Osteocyte (in vitro differentiated cells): ENCODE measurements around the gene CRACR2A. TPM values are rescaled to one million over a fixed set of nuclear protein-coding genes. Genes with fewer than 3 reads are reported as not detected.

ENCODE experiments used
- DNase-seq: peaks from one replicate; pipeline ENCODE4 v3.0.0; 2021; ENCODE audit warnings: mixed read lengths; ENCODE audit not compliant: unreplicated experiment; ENCODE audit errors: extremely low spot score
- H3K27ac Mint-ChIP-seq: one replicate; pipeline ENCODE4 v1.8.0; 2021; ENCODE audit warnings: mild to moderate bottlenecking, mixed read lengths; ENCODE audit not compliant: unreplicated experiment
- H3K27me3 Mint-ChIP-seq: one replicate; pipeline ENCODE4 v1.8.0; 2021; ENCODE audit warnings: mixed read lengths; ENCODE audit not compliant: unreplicated experiment
- H3K36me3 Mint-ChIP-seq: one replicate; pipeline ENCODE4 v1.8.0; 2021; ENCODE audit warnings: mixed read lengths; ENCODE audit not compliant: unreplicated experiment
- H3K4me1 Mint-ChIP-seq: one replicate; pipeline ENCODE4 v1.8.0; 2021; ENCODE audit warnings: mixed read lengths; ENCODE audit not compliant: unreplicated experiment
- H3K4me3 Mint-ChIP-seq: one replicate; pipeline ENCODE4 v1.8.0; 2021; ENCODE audit warnings: mild to moderate bottlenecking, moderate library complexity, mixed read lengths; ENCODE audit not compliant: unreplicated experiment
- H3K9me3 Mint-ChIP-seq: one replicate; pipeline ENCODE4 v1.8.0; 2021; ENCODE audit warnings: mixed read lengths; ENCODE audit not compliant: unreplicated experiment
- total RNA-seq: library from RNA; stranded (reverse); gene quantifications from 2 replicates; pipeline ENCODE4 v1.2.1, GENCODE V29; 2021
- TF ChIP-seq, protein P1 (sequence below): fragments of 200-600 bp; sonication (generic); IDR thresholded peaks from 2 replicates; pipeline ENCODE4 v1.5.0; 2021; ENCODE audit warnings: antibody characterized with exemption, mild to moderate bottlenecking, moderate library complexity

Gene CRACR2A
- total RNA-seq, 1 donor from 2014 or later, result 0.13 TPM

DNA sequence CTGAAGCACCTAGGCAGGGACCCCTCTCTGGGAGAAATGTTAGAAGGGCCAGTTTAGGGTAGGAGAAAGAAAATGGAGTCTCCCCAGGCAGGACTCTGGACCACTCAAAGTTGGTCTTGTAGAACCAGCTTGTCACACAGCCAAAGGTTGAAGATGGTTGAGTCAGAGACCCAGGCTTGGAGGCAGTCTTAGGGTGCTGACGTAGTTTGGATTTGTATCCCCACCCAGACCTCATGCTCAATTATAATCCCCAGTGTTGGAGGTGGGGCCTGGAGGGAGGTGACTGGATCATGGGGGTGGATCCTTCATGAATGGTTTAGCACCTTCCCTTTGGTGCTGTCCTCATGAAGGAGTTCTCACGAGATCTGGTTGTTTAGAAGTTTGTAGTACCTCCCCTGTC lies 121.2 kb downstream of the CRACR2A start:
- Mint-ChIP-seq H3K36me3 (no peaks in the 10 kb centered on the region), H3K9me3 (no peaks in the 10 kb centered on the region), H3K27me3 (no peaks in the 10 kb centered on the region)

DNA sequence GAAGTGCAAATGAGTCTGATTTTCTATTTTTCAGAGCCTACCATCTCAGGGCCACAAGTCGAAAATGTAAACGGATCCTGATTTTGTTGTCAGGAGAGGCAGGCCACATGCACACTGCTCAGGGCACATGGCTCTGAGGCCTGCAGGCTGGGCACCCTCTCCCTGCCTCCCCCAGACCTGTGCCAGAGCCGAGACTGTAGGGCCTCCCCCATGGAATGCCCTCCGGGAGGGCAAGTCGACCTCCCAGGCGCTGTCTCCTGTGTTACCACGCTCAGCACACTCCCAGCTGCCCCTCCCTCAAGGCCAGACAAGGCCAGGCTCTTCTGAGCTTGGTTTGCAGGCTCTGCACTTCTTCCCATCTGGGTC lies 121.7 kb downstream of the CRACR2A start:
- Mint-ChIP-seq H3K4me3 (no peak overlapping the region), H3K4me1 (no peaks in the 10 kb centered on the region), H3K27me3 (no peaks in the 10 kb centered on the region), H3K27ac (no peak overlapping the region), H3K9me3 (no peaks in the 10 kb centered on the region), H3K36me3 (no peaks in the 10 kb centered on the region)
- DNase-seq, result no peak
- TF ChIP-seq, protein P1, sequence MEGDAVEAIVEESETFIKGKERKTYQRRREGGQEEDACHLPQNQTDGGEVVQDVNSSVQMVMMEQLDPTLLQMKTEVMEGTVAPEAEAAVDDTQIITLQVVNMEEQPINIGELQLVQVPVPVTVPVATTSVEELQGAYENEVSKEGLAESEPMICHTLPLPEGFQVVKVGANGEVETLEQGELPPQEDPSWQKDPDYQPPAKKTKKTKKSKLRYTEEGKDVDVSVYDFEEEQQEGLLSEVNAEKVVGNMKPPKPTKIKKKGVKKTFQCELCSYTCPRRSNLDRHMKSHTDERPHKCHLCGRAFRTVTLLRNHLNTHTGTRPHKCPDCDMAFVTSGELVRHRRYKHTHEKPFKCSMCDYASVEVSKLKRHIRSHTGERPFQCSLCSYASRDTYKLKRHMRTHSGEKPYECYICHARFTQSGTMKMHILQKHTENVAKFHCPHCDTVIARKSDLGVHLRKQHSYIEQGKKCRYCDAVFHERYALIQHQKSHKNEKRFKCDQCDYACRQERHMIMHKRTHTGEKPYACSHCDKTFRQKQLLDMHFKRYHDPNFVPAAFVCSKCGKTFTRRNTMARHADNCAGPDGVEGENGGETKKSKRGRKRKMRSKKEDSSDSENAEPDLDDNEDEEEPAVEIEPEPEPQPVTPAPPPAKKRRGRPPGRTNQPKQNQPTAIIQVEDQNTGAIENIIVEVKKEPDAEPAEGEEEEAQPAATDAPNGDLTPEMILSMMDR, result no peak

More for the DNA sequence above, 121.2 kb downstream of the CRACR2A start:
- TF ChIP-seq, protein P1, result no peak
- DNase-seq, result no peak
- Mint-ChIP-seq H3K4me1 (no peaks in the 10 kb centered on the region), H3K4me3 (no peak overlapping the region), H3K27ac (no peak overlapping the region)

DNA sequence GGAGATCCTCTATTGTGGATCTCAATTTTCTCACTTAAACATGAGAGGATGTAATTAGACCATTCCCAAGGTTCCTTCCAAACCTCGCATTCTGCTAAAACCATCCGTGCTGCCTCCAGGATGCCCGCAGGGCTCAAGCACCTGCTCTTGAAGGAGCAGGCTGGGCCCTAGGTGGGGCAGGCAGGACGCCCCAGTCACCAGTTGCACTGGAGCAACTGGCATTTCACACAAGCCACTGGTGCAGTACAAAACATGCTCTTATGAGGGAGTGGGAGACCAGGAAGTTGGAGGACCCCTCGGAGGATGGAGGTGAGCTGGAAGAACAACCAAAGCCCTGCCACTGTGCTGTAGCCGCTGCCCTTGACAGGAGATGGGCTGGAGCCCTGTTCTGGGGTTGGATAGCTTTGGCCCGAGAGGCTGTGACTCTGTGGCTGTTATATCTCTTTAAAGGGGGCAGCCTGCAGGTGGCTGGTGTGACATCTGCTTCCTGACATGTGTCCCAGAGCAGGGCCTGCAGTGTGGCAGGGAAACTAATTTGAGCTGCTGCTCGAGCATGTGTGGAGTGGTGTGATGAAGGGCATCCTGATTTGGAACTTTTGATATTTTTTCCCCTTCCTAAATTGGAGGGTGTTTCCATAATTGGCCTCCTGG lies 122.2 kb downstream of the CRACR2A start:
- Mint-ChIP-seq H3K36me3 (no peaks in the 10 kb centered on the region), H3K9me3 (no peaks in the 10 kb centered on the region), H3K27ac (no peak overlapping the region), H3K4me3 (no peak overlapping the region), H3K4me1 (no peaks in the 10 kb centered on the region), H3K27me3 (no peaks in the 10 kb centered on the region)
- no peak for DNase-seq
- TF ChIP-seq, protein P1, result no peak

DNA sequence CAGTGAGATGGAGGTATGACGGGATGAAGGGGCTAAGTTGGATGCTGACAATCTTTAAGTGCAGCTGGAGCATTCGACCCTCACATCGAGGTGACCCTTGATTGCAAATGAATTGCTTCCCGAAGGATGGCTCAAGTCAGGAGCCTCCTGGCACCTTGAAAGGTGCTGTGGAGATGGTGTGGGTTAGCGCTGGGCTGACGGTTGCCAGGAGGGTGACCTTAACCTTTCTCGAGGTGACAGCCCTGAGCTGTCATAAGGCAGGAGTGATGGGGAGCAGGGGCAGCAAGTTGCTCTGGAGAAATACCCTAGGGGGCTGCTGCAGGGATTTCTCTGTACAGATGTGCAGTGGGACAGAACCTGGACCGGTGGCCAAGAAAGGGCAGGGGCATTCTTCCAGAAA lies 122.8 kb downstream of the CRACR2A start:
- no peaks in the 10 kb centered on the region for H3K36me3 Mint-ChIP-seq
- DNase-seq, result no peak
- H3K9me3 Mint-ChIP-seq, result no peaks in the 10 kb centered on the region
- H3K4me3 Mint-ChIP-seq, result no peak overlapping the region
- no peak overlapping the region for H3K27ac Mint-ChIP-seq
- no peaks in the 10 kb centered on the region for H3K4me1 Mint-ChIP-seq
- TF ChIP-seq, protein P1, result no peak
- H3K27me3 Mint-ChIP-seq, result no peaks in the 10 kb centered on the region

DNA sequence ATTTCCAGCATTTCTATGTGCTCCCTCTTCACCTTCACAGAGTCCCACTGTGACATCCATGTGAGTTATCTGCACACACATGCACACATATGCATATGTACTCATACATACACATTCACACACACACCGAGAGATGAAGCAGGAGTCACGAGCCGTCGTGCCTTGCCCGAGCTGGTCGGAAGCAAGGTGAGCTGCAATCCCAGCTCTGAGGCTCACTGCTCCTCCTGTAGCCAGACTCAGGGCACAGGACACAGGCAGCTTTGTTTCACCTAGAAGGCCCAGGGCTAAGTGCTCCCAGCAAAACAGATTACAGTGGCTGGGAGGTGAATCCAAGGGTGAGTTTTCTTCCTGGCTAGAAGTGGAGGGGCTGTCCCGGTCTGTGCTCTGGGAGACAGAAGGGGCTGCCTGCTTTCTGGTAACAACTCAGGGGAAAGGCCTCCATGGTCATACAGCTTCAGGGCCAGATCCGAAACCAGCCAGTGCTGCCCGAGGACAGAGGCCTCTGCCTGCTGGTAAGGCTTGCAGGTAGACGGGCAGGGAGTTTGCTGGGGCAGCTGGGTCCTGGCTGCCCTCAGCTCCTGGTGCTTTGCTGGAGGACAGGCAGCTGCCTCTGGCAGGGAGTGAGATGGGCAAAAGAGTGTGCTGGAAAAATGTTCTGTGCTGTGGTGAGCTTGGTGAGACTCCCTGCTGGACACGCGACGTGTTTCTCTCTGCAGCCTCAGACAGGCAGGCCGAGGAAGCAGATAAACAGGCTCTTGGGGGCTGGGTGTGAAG lies 123.7 kb downstream of the CRACR2A start:
- no peak overlapping the region for H3K4me3 Mint-ChIP-seq
- no peaks in the 10 kb centered on the region for H3K27me3 Mint-ChIP-seq
- H3K36me3 Mint-ChIP-seq, result no peaks in the 10 kb centered on the region
- H3K4me1 Mint-ChIP-seq, result no peaks in the 10 kb centered on the region
- no peak for DNase-seq
- H3K27ac Mint-ChIP-seq, result no peak overlapping the region
- no peaks in the 10 kb centered on the region for H3K9me3 Mint-ChIP-seq
- TF ChIP-seq, protein P1, result no peak
